Thyroid gland (tissue), 4 donors: Measurements from ENCODE around the gene ADCY3.

ENCODE experiments used
- CTCF ChIP-seq, 6 experiments: fragments of 200-600 bp in 3 of 6; fragments of 450-650 bp in 3 of 6; sonication (generic) in 3 of 6; IDR thresholded peaks; one replicate each; pipeline ENCODE4 v1.5.1; 2016 to 2019; ENCODE audit warnings: antibody characterized with exemption in 6 of 6, mild to moderate bottlenecking in 2 of 6, inconsistent platforms in 1 of 6, moderate library complexity in 1 of 6
- POLR2A ChIP-seq, 2 donors: fragments of 450-650 bp; IDR thresholded peaks; one replicate each; pipeline ENCODE4 v1.6.1; 2017; ENCODE audit warnings: antibody characterized with exemption in 2 of 2, mild to moderate bottlenecking in 2 of 2, moderate library complexity in 1 of 2

DNA sequence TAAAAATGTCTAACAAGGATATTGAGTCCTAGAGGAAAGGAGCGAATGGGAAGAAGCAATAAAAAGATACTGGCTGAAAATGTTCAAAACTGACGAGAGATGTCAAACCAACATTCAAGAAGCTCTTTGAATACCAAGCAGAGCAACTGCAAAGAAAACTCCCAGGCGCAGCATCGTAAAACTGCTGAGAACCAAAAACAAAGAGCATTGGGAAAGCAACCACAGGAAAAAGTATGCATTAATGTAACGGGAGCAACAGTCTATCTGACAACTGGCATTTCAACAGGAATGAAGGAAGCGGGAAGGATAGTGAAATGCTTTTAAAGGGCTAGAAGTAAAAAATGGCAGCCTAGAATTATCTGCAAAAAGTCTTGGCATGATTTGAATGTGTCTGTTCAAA is 53.1 kb downstream of the ADCY3 start:
- no peak for TF ChIP-seq CTCF (IDR thresholded peaks at IDR 0.05)
- TF ChIP-seq POLR2A (IDR thresholded peaks at IDR 0.05): no peak
